ENCODE data around the gene NLGN2. TPM values are rescaled to one million over a fixed set of nuclear protein-coding genes. Genes with fewer than 3 reads are reported as not detected.
A peak's percentile ranks its signal among the peaks of the same experiment; 100 is the strongest.

NLGN2 gene
- total RNA-seq, 1 donor from 2014 or later, result 68.4 TPM

GRCh38 chr17:7380855-7381683 is 26.6 kb upstream of the NLGN2 start, which contains the start of gene TNK1:
Gene TNK1, plus strand, starts transcription at chr17:7381089. Its CDS starts 1,838 bp downstream, at chr17:7382927.
- Mint-ChIP-seq H3K27ac (peak within 1 kb of the TSS; percentile 80), H3K36me3 (peaks cover 4% of the 10 kb centered on the region), H3K4me3 (peak within 1 kb of the TSS; percentile 88), H3K27me3 (peaks cover 50% of the 10 kb centered on the region), H3K4me1 (ENCODE audit: unreplicated experiment) (peaks cover 4% of the 10 kb centered on the region), H3K9me3 (peaks cover 5% of the 10 kb centered on the region)
- no peak for DNase-seq (ENCODE audit: extremely low spot score, unreplicated experiment)
- TF ChIP-seq CTCF (conservative IDR thresholded peaks at IDR 0.05), result no peak

- H3K36me3 Mint-ChIP-seq, result peaks cover 4% of the 10 kb centered on the region
- no peak overlapping the region for H3K27ac Mint-ChIP-seq
- peaks cover 45% of the 10 kb centered on the region for H3K27me3 Mint-ChIP-seq
- H3K4me3 Mint-ChIP-seq, result peak overlapping the region; percentile 41
- DNase-seq (ENCODE audit: extremely low spot score, unreplicated experiment), result no peak
- TF ChIP-seq CTCF (conservative IDR thresholded peaks at IDR 0.05), result no peak
- peaks cover 5% of the 10 kb centered on the region for H3K9me3 Mint-ChIP-seq
- H3K4me1 Mint-ChIP-seq (ENCODE audit: unreplicated experiment), result peaks cover 4% of the 10 kb centered on the region
Observed at GRCh38 chr17:7382901-7383300, 24.7 kb upstream of the NLGN2 start.

GRCh38 chr17:7383371-7383741 is 24.3 kb upstream of the NLGN2 start:
- Mint-ChIP-seq H3K4me3 (no peak overlapping the region), H3K9me3 (peaks cover 5% of the 10 kb centered on the region), H3K36me3 (peaks cover 4% of the 10 kb centered on the region), H3K27me3 (peaks cover 45% of the 10 kb centered on the region), H3K4me1 (ENCODE audit: unreplicated experiment) (peaks cover 4% of the 10 kb centered on the region), H3K27ac (no peak overlapping the region)
- TF ChIP-seq CTCF (conservative IDR thresholded peaks at IDR 0.05), result no peak
- no peak for DNase-seq (ENCODE audit: extremely low spot score, unreplicated experiment)

- Mint-ChIP-seq H3K9me3 (peaks cover 5% of the 10 kb centered on the region), H3K36me3 (peaks cover 4% of the 10 kb centered on the region), H3K27ac (no peak overlapping the region), H3K4me3 (peak overlapping the region; percentile 57), H3K4me1 (ENCODE audit: unreplicated experiment) (peaks cover 4% of the 10 kb centered on the region), H3K27me3 (peaks cover 45% of the 10 kb centered on the region)
- TF ChIP-seq CTCF (conservative IDR thresholded peaks at IDR 0.05), result no peak
- DNase-seq (ENCODE audit: extremely low spot score, unreplicated experiment), result no peak
Observed at GRCh38 chr17:7383742-7384488, 23.7 kb upstream of the NLGN2 start.

- Mint-ChIP-seq H3K27ac (peak overlapping the region; percentile 50), H3K4me3 (peak overlapping the region; percentile 57), H3K36me3 (peaks cover 9% of the 10 kb centered on the region), H3K4me1 (ENCODE audit: unreplicated experiment) (peaks cover 4% of the 10 kb centered on the region), H3K9me3 (no peaks in the 10 kb centered on the region), H3K27me3 (peaks cover 38% of the 10 kb centered on the region)
- TF ChIP-seq CTCF (conservative IDR thresholded peaks at IDR 0.05), result no peak
- DNase-seq (ENCODE audit: extremely low spot score, unreplicated experiment), result no peak
Observed at GRCh38 chr17:7384489-7385081, 23.1 kb upstream of the NLGN2 start.
